Measurements from ENCODE around the gene CNPY4. TPM values are rescaled to one million over a fixed set of nuclear protein-coding genes. Genes with fewer than 3 reads are reported as not detected.

Gene CNPY4
- total and polyA plus RNA-seq, 5 experiments from 2014 or later = 19.8 to 99.6 (median 23.5) TPM

- DNase-seq = no peak
- POLR2A ChIA-PET = interaction anchor here (0.7 to 4.5 kb wide), 10 partner anchors 8 to 769 kb away, joined by 3 to 39 read pairs (median 6); partner anchors contain the start of genes AP4M1, MCM7, MEPCE and ZCWPW1
- ATAC-seq = no peak
- H3K4me1 Mint-ChIP-seq = peaks cover 17 to 44% (median 43%) of the 10 kb centered on the region in 4 donors
- H3K9me3 Mint-ChIP-seq = no peaks in the 10 kb centered on the region
- peak overlapping the region; percentile 86 to 95 (median 92) for H3K4me3 Mint-ChIP-seq
- no peaks in the 10 kb centered on the region for H3K27me3 Mint-ChIP-seq
- H3K27ac Mint-ChIP-seq = peak overlapping the region; percentile 59 to 96 (median 92)
- H3K36me3 Mint-ChIP-seq = peaks cover 0 to 22% (median 4%) of the 10 kb centered on the region in 3 donors
Observed at GRCh38 chr7:100082978-100083377, 36.5 kb upstream of the CNPY4 start.

- Mint-ChIP-seq H3K27ac (peak overlapping the region in 2 of 10 donors; percentile 44 to 62), H3K4me1 (peaks cover 20 to 47% (median 41%) of the 10 kb centered on the region in 4 donors), H3K9me3 (no peaks in the 10 kb centered on the region), H3K4me3 (peak overlapping the region in 1 of 10 donors; percentile 26), H3K36me3 (peaks cover 0 to 8% (median 0%) of the 10 kb centered on the region in 3 donors), H3K27me3 (no peaks in the 10 kb centered on the region)
- no peak for ATAC-seq
- POLR2A ChIA-PET = interaction anchor here (1.1 to 4.5 kb wide), 2 partner anchors 15 to 40 kb away, joined by 3 to 39 read pairs; partner anchors contain the start of genes AP4M1 and MCM7
- no peak for DNase-seq
Observed at GRCh38 chr7:100085515-100085914, 33.9 kb upstream of the CNPY4 start.

GRCh38 chr7:100087055-100087750 lies 32.2 kb upstream of the CNPY4 start:
- peaks cover under 1 to 25% (median 4%) of the 10 kb centered on the region in 3 donors for H3K36me3 Mint-ChIP-seq
- no peak for ATAC-seq
- peaks cover 16 to 41% (median 27%) of the 10 kb centered on the region in 4 donors for H3K4me1 Mint-ChIP-seq
- DNase-seq = no peak
- POLR2A ChIA-PET = interaction anchor here (1.3 to 5.0 kb wide), 3 partner anchors 13 to 62 kb away, joined by 3 to 68 read pairs (median 22); partner anchors contain the start of genes AP4M1, LAMTOR4, MBLAC1 and MCM7
- H3K4me3 Mint-ChIP-seq = peak overlapping the region in 9 of 10 donors; percentile 19 to 84 (median 50)
- H3K27ac Mint-ChIP-seq = peak overlapping the region in 9 of 10 donors; percentile 60 to 97 (median 86)
- H3K9me3 Mint-ChIP-seq = no peaks in the 10 kb centered on the region
- H3K27me3 Mint-ChIP-seq = no peaks in the 10 kb centered on the region

- no peak for DNase-seq
- H3K4me3 Mint-ChIP-seq = peak overlapping the region; percentile 80 to 92 (median 90)
- H3K9me3 Mint-ChIP-seq = no peaks in the 10 kb centered on the region
Observed at GRCh38 chr7:100088095-100088620, 31.3 kb upstream of the CNPY4 start.

GRCh38 chr7:100088621-100089457 lies 30.6 kb upstream of the CNPY4 start, which contains the start of gene COPS6:
COPS6 (plus strand) TSS chr7:100088969; CDS start chr7:100088991, 22 bp downstream.
- DNase-seq (peak; percentile 71 to 92 (median 86)), ATAC-seq (peak; percentile 82 to 90)
- no peaks in the 10 kb centered on the region for H3K9me3 Mint-ChIP-seq
- H3K4me1 Mint-ChIP-seq = peaks cover 13 to 28% (median 22%) of the 10 kb centered on the region in 4 donors
- peak within 1 kb of the TSS; percentile 92 to 98 (median 95) for H3K27ac Mint-ChIP-seq
- H3K36me3 Mint-ChIP-seq = peaks cover 7 to 41% (median 8%) of the 10 kb centered on the region in 3 donors
- peak within 1 kb of the TSS; percentile 80 to 92 (median 90) for H3K4me3 Mint-ChIP-seq
- no peaks in the 10 kb centered on the region for H3K27me3 Mint-ChIP-seq
- POLR2A ChIA-PET = interaction anchor here (0.8 to 5.0 kb wide), 15 partner anchors 10 to 346 kb away, joined by 3 to 68 read pairs (median 4); partner anchors contain the start of genes AP4M1, GJC3, LAMTOR4 and MBLAC1

More at GRCh38 chr7:100088095-100088620, 31.3 kb upstream of the CNPY4 start:
- peaks cover 10 to 31% (median 19%) of the 10 kb centered on the region in 4 donors for H3K4me1 Mint-ChIP-seq
- peak; percentile 21 to 27 for ATAC-seq
- H3K27me3 Mint-ChIP-seq = no peaks in the 10 kb centered on the region
- POLR2A ChIA-PET = interaction anchor here (0.8 to 5.0 kb wide), 12 partner anchors 9 to 342 kb away, joined by 3 to 68 read pairs (median 4); partner anchors contain the start of genes AP4M1, GJC3, LAMTOR4 and MBLAC1
- peak overlapping the region; percentile 92 to 98 (median 95) for H3K27ac Mint-ChIP-seq
- peaks cover 6 to 34% (median 7%) of the 10 kb centered on the region in 3 donors for H3K36me3 Mint-ChIP-seq

GRCh38 chr7:100089458-100090196 lies 29.8 kb upstream of the CNPY4 start:
- POLR2A ChIA-PET = interaction anchor here (1.0 to 5.0 kb wide), 8 partner anchors 10 to 345 kb away, joined by 3 to 68 read pairs (median 3); partner anchors contain the start of genes AP4M1, MBLAC1 and MCM7
- peaks cover 7 to 49% (median 8%) of the 10 kb centered on the region in 3 donors for H3K36me3 Mint-ChIP-seq
- DNase-seq = no peak
- H3K4me3 Mint-ChIP-seq = peak overlapping the region; percentile 80 to 92 (median 90)
- no peak for ATAC-seq
- no peaks in the 10 kb centered on the region for H3K27me3 Mint-ChIP-seq
- H3K4me1 Mint-ChIP-seq = peaks cover 13 to 28% (median 22%) of the 10 kb centered on the region in 4 donors
- H3K27ac Mint-ChIP-seq = peak overlapping the region; percentile 92 to 98 (median 93)
- no peaks in the 10 kb centered on the region for H3K9me3 Mint-ChIP-seq

- Mint-ChIP-seq H3K4me1 (peaks cover 15 to 28% (median 25%) of the 10 kb centered on the region in 4 donors), H3K27ac (peak overlapping the region in 7 of 10 donors; percentile 35 to 92 (median 60)), H3K36me3 (peaks cover 7 to 60% (median 15%) of the 10 kb centered on the region in 3 donors), H3K27me3 (no peaks in the 10 kb centered on the region), H3K4me3 (peak overlapping the region in 8 of 10 donors; percentile 35 to 91 (median 79)), H3K9me3 (no peaks in the 10 kb centered on the region)
- ATAC-seq (no peak), DNase-seq (no peak)
- POLR2A ChIA-PET = interaction anchor here (0.7 to 5.0 kb wide), 6 partner anchors 8 to 130 kb away, joined by 3 to 68 read pairs (median 5); partner anchors contain the start of genes AP4M1, MBLAC1 and MCM7
Observed at GRCh38 chr7:100090527-100091410, 28.7 kb upstream of the CNPY4 start.

GRCh38 chr7:100091411-100092181 lies 27.8 kb upstream of the CNPY4 start:
- Mint-ChIP-seq H3K27ac (peak overlapping the region in 6 of 10 donors; percentile 36 to 79 (median 47)), H3K36me3 (peaks cover 7 to 69% (median 15%) of the 10 kb centered on the region in 3 donors), H3K27me3 (no peaks in the 10 kb centered on the region), H3K4me3 (peak overlapping the region in 3 of 10 donors; percentile 15 to 28 (median 24)), H3K4me1 (peaks cover 16 to 30% (median 25%) of the 10 kb centered on the region in 4 donors), H3K9me3 (no peaks in the 10 kb centered on the region)
- DNase-seq = no peak
- no peak for ATAC-seq
- POLR2A ChIA-PET = interaction anchor here (1.1 kb wide), 1 partner anchor 29 kb away, joined by 4 read pairs; no protein-coding TSS in a partner anchor

GRCh38 chr7:100093054-100093453 lies 26.4 kb upstream of the CNPY4 start:
- no peak for DNase-seq
- H3K36me3 Mint-ChIP-seq = peaks cover 10 to 83% (median 20%) of the 10 kb centered on the region in 3 donors
- H3K27ac Mint-ChIP-seq = peak overlapping the region in 3 of 10 donors; percentile 18 to 71 (median 19)
- H3K27me3 Mint-ChIP-seq = no peaks in the 10 kb centered on the region
- H3K4me3 Mint-ChIP-seq = no peak overlapping the region
- POLR2A ChIA-PET = no interaction called here
- H3K4me1 Mint-ChIP-seq = peaks cover 20 to 40% (median 25%) of the 10 kb centered on the region in 4 donors
- no peaks in the 10 kb centered on the region for H3K9me3 Mint-ChIP-seq
- ATAC-seq = no peak

GRCh38 chr7:100093498-100093897 lies 25.9 kb upstream of the CNPY4 start:
- Mint-ChIP-seq H3K9me3 (no peaks in the 10 kb centered on the region), H3K27me3 (no peaks in the 10 kb centered on the region), H3K4me1 (peaks cover 20 to 44% (median 25%) of the 10 kb centered on the region in 4 donors), H3K4me3 (no peak overlapping the region), H3K27ac (peak overlapping the region in 1 of 10 donors; percentile 19), H3K36me3 (peaks cover 12 to 88% (median 23%) of the 10 kb centered on the region in 3 donors)
- ATAC-seq (no peak), DNase-seq (no peak)
- POLR2A ChIA-PET = interaction anchor here (0.6 kb wide), 1 partner anchor 12 kb away, joined by 3 read pairs; the partner anchor contains the start of gene ZNF3
